ENCODE results near the gene LTBP2. TPM values are rescaled to one million over a fixed set of nuclear protein-coding genes. Genes with fewer than 3 reads are reported as not detected.

The LTBP2 gene
- total RNA-seq, 1 donor, result 493 TPM

- H3K27me3 ChIP-seq (ENCODE audit: insufficient read depth, low read length), result no peaks in the 10 kb centered on the region
- peak overlapping the region; percentile 57 for H3K27ac ChIP-seq (ENCODE audit: low read depth, low read length)
- H3K4me2 ChIP-seq (ENCODE audit: insufficient read depth, low read length), result peak overlapping the region; percentile 74
- no peak overlapping the region for H2AFZ ChIP-seq (ENCODE audit: low read length)
- H3K4me3 ChIP-seq (ENCODE audit: insufficient read depth, low read length), result peak overlapping the region; percentile 2
- H3K36me3 ChIP-seq (ENCODE audit: insufficient read depth, low read length), result peaks cover 35% of the 10 kb centered on the region
- H4K20me1 ChIP-seq (ENCODE audit: insufficient read depth, low read length), result peaks cover 5% of the 10 kb centered on the region
- peaks cover 56% of the 10 kb centered on the region for H3K4me1 ChIP-seq (ENCODE audit: insufficient read depth, low read length)
- DNase-seq (ENCODE audit: insufficient read length, low spot score, missing footprints), result peak; percentile 92
- H3K79me2 ChIP-seq (ENCODE audit: insufficient read depth, low read length), result peaks cover 91% of the 10 kb centered on the region
- TF ChIP-seq, protein P1, sequence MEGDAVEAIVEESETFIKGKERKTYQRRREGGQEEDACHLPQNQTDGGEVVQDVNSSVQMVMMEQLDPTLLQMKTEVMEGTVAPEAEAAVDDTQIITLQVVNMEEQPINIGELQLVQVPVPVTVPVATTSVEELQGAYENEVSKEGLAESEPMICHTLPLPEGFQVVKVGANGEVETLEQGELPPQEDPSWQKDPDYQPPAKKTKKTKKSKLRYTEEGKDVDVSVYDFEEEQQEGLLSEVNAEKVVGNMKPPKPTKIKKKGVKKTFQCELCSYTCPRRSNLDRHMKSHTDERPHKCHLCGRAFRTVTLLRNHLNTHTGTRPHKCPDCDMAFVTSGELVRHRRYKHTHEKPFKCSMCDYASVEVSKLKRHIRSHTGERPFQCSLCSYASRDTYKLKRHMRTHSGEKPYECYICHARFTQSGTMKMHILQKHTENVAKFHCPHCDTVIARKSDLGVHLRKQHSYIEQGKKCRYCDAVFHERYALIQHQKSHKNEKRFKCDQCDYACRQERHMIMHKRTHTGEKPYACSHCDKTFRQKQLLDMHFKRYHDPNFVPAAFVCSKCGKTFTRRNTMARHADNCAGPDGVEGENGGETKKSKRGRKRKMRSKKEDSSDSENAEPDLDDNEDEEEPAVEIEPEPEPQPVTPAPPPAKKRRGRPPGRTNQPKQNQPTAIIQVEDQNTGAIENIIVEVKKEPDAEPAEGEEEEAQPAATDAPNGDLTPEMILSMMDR (IDR thresholded peaks at IDR 0.05; ENCODE audit: extremely low read depth, low read depth, low read length), result no peak
- no peaks in the 10 kb centered on the region for H3K9me3 ChIP-seq (ENCODE audit: low read depth, low read length)
Measured at GRCh38 chr14:74563586-74564159, 48.4 kb downstream of the LTBP2 start.

DNA sequence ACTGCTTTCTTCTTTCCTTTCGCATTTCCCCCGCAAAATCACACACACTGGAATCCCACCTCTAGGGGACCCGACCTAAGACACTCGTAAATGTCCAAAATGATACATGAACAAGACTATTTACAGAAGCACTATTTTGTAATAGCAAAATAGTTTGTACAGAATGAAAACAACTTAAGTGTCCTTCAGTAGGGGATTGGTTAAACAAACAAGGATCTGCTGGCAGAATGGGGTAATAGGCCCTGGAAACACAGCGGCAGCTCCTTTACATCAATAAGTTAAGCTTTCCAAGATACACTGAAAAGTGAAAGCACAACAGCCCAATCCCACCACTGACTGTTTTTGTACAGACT, 48.8 kb downstream of the LTBP2 start:
- peak overlapping the region; percentile 2 for H3K4me3 ChIP-seq (ENCODE audit: insufficient read depth, low read length)
- peak; percentile 63 for DNase-seq (ENCODE audit: insufficient read length, low spot score, missing footprints)
- peaks cover 91% of the 10 kb centered on the region for H3K79me2 ChIP-seq (ENCODE audit: insufficient read depth, low read length)

DNA sequence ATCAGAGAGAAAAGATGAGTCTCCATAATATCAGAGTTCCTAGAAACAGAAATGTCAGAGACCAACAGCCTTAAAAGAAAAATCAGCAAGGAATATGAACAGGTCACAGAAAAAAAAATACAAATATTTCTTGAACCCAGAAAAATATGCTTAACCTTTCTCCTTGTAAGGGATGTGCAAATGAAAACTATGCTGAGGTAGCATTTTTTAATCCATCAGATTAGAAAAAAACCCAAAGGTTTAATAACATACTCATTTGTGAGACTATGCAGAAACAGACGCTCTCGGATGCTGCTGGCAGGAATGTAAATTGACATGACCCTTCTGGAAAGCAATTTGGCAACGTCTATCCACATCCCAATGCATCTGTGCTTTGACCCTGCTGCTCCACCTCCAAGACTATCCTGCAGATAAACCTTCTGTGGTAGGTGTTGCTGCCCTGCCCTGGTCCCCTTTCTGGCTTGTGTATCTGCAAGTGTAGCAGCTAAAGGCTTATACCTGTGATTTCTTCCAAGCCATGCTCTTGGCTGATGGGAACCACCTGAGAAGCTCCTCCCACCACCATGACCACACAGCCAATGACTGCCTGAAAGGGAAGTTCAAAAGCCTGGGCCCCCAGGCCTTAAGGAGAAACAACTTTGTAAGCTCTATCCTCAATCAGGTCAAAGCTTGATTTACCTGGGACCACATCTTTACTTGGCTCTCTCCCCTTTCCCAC, 49.4 kb downstream of the LTBP2 start:
- Histone ChIP-seq H3K4me2 (ENCODE audit: insufficient read depth, low read length) (peak overlapping the region; percentile 74), H3K36me3 (ENCODE audit: insufficient read depth, low read length) (peaks cover 26% of the 10 kb centered on the region), H4K20me1 (ENCODE audit: insufficient read depth, low read length) (peaks cover 5% of the 10 kb centered on the region), H2AFZ (ENCODE audit: low read length) (no peak overlapping the region), H3K9me3 (ENCODE audit: low read depth, low read length) (no peaks in the 10 kb centered on the region), H3K79me2 (ENCODE audit: insufficient read depth, low read length) (peaks cover 90% of the 10 kb centered on the region), H3K27me3 (ENCODE audit: insufficient read depth, low read length) (no peaks in the 10 kb centered on the region), H3K4me3 (ENCODE audit: insufficient read depth, low read length) (peak overlapping the region; percentile 2), H3K27ac (ENCODE audit: low read depth, low read length) (peak overlapping the region; percentile 57), H3K4me1 (ENCODE audit: insufficient read depth, low read length) (peaks cover 51% of the 10 kb centered on the region)
- TF ChIP-seq, protein P1 (IDR thresholded peaks at IDR 0.05; ENCODE audit: extremely low read depth, low read depth, low read length), result no peak
- DNase-seq (ENCODE audit: insufficient read length, low spot score, missing footprints), result peak; percentile 85

More for the DNA sequence above, 48.8 kb downstream of the LTBP2 start:
- TF ChIP-seq, protein P1 (IDR thresholded peaks at IDR 0.05; ENCODE audit: extremely low read depth, low read depth, low read length), result no peak
- Histone ChIP-seq H4K20me1 (ENCODE audit: insufficient read depth, low read length) (peaks cover 5% of the 10 kb centered on the region), H3K27ac (ENCODE audit: low read depth, low read length) (peak overlapping the region; percentile 57), H3K4me1 (ENCODE audit: insufficient read depth, low read length) (peaks cover 54% of the 10 kb centered on the region), H3K9me3 (ENCODE audit: low read depth, low read length) (no peaks in the 10 kb centered on the region), H2AFZ (ENCODE audit: low read length) (no peak overlapping the region), H3K27me3 (ENCODE audit: insufficient read depth, low read length) (no peaks in the 10 kb centered on the region), H3K36me3 (ENCODE audit: insufficient read depth, low read length) (peaks cover 31% of the 10 kb centered on the region), H3K4me2 (ENCODE audit: insufficient read depth, low read length) (peak overlapping the region; percentile 74)

GRCh38 chr14:74558655-74559054, 53.4 kb downstream of the LTBP2 start:
- Histone ChIP-seq H3K4me1 (ENCODE audit: insufficient read depth, low read length) (peaks cover 35% of the 10 kb centered on the region), H2AFZ (ENCODE audit: low read length) (no peak overlapping the region), H3K79me2 (ENCODE audit: insufficient read depth, low read length) (peaks cover 87% of the 10 kb centered on the region), H3K9me3 (ENCODE audit: low read depth, low read length) (no peaks in the 10 kb centered on the region), H3K27me3 (ENCODE audit: insufficient read depth, low read length) (no peaks in the 10 kb centered on the region), H3K4me2 (ENCODE audit: insufficient read depth, low read length) (no peak overlapping the region), H4K20me1 (ENCODE audit: insufficient read depth, low read length) (peaks cover 5% of the 10 kb centered on the region), H3K27ac (ENCODE audit: low read depth, low read length) (peak overlapping the region; percentile 10), H3K36me3 (ENCODE audit: insufficient read depth, low read length) (peaks cover 51% of the 10 kb centered on the region), H3K4me3 (ENCODE audit: insufficient read depth, low read length) (no peak overlapping the region)
- TF ChIP-seq, protein P1 (IDR thresholded peaks at IDR 0.05; ENCODE audit: extremely low read depth, low read depth, low read length), result no peak
- DNase-seq (ENCODE audit: insufficient read length, low spot score, missing footprints), result peak; percentile 66

All from osteoblast (primary cell).